Esophagus squamous epithelium (tissue), 4 donors: Measurements from ENCODE around the gene RNGTT.

Source experiments
- POLR2A ChIP-seq, 4 donors: fragments of 450-650 bp; IDR thresholded peaks; one replicate each; pipeline ENCODE4 v1.6.1; 2017; ENCODE audit warnings: antibody characterized with exemption in 4 of 4, mild to moderate bottlenecking in 4 of 4, moderate library complexity in 3 of 4
- TF ChIP-seq, protein P1 (sequence below), 6 experiments: fragments of 450-650 bp in 4 of 6; fragments of 200-600 bp in 2 of 6; sonication (generic) in 2 of 6; IDR thresholded peaks; one replicate each; pipeline ENCODE4 v1.5.1; 2016 to 2019; ENCODE audit warnings: antibody characterized with exemption in 6 of 6, mild to moderate bottlenecking in 4 of 6, moderate library complexity in 4 of 6

DNA sequence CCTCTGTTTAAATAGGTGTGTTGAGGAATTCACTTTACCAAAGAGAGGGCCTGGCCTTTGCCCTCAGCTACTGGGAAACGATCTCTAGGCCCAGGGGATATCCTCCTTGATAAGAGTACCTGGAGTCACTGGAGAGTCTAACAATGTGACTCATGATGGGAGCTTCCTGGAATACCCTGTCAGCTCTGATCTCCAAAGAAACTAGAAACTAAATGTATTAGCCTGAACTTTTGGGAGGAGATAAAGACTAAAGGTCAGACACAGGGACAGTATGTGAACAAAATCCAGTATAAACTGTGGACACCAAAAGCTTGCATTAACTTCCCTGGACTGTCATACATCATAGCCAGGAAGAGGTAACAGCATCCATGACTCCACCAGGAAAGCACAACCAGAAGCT, 148.5 kb downstream of the RNGTT start:
- TF ChIP-seq, protein P1, sequence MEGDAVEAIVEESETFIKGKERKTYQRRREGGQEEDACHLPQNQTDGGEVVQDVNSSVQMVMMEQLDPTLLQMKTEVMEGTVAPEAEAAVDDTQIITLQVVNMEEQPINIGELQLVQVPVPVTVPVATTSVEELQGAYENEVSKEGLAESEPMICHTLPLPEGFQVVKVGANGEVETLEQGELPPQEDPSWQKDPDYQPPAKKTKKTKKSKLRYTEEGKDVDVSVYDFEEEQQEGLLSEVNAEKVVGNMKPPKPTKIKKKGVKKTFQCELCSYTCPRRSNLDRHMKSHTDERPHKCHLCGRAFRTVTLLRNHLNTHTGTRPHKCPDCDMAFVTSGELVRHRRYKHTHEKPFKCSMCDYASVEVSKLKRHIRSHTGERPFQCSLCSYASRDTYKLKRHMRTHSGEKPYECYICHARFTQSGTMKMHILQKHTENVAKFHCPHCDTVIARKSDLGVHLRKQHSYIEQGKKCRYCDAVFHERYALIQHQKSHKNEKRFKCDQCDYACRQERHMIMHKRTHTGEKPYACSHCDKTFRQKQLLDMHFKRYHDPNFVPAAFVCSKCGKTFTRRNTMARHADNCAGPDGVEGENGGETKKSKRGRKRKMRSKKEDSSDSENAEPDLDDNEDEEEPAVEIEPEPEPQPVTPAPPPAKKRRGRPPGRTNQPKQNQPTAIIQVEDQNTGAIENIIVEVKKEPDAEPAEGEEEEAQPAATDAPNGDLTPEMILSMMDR (IDR thresholded peaks at IDR 0.05), result no peak
- no peak for TF ChIP-seq POLR2A (IDR thresholded peaks at IDR 0.05)
